ENCODE data around the gene TMEM250. TPM values are rescaled to one million over a fixed set of nuclear protein-coding genes. Genes with fewer than 3 reads are reported as not detected.
"Not testable (repeated sequence)": the region's sequence is repeated elsewhere in the genome, so short reads cannot be mapped to it uniquely, and the experiment has no call there.

Gene TMEM250
- total RNA-seq, 1 experiment from 2014 or later: 34.0 TPM

GRCh38 chr9:136103651-136104487 is 14.8 kb downstream of the TMEM250 start:
- no peaks in the 10 kb centered on the region for H3K27me3 ChIP-seq (ENCODE audit: control insufficient read depth, insufficient read depth, low read length)
- in situ Hi-C loops (cut with HindIII; ENCODE audit: low pct_unique_long_range_greater_than_20kb, low sequenced_read_pairs): no loop called here
- no peaks in the 10 kb centered on the region for H3K9me3 ChIP-seq (ENCODE audit: control insufficient read depth, insufficient read depth, low read depth, low read length)
- TF ChIP-seq SIN3A (IDR thresholded peaks at IDR 0.05; ENCODE audit: borderline replicate concordance, insufficient read depth, low read depth, low read length): no peak
- TF ChIP-seq, protein P1, sequence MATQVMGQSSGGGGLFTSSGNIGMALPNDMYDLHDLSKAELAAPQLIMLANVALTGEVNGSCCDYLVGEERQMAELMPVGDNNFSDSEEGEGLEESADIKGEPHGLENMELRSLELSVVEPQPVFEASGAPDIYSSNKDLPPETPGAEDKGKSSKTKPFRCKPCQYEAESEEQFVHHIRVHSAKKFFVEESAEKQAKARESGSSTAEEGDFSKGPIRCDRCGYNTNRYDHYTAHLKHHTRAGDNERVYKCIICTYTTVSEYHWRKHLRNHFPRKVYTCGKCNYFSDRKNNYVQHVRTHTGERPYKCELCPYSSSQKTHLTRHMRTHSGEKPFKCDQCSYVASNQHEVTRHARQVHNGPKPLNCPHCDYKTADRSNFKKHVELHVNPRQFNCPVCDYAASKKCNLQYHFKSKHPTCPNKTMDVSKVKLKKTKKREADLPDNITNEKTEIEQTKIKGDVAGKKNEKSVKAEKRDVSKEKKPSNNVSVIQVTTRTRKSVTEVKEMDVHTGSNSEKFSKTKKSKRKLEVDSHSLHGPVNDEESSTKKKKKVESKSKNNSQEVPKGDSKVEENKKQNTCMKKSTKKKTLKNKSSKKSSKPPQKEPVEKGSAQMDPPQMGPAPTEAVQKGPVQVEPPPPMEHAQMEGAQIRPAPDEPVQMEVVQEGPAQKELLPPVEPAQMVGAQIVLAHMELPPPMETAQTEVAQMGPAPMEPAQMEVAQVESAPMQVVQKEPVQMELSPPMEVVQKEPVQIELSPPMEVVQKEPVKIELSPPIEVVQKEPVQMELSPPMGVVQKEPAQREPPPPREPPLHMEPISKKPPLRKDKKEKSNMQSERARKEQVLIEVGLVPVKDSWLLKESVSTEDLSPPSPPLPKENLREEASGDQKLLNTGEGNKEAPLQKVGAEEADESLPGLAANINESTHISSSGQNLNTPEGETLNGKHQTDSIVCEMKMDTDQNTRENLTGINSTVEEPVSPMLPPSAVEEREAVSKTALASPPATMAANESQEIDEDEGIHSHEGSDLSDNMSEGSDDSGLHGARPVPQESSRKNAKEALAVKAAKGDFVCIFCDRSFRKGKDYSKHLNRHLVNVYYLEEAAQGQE (IDR thresholded peaks at IDR 0.05; ENCODE audit: insufficient read depth in 1 of 2, low read depth in 2 of 2, low read length in 1 of 2): no peak
- TF ChIP-seq POLR2AphosphoS5 (IDR thresholded peaks at IDR 0.05; ENCODE audit: low read depth, low read length): no peak
- no peak for TF ChIP-seq TCF7L2 (IDR thresholded peaks at IDR 0.05; ENCODE audit: low read depth, low read length)
- no peak for TF ChIP-seq CTCF (IDR thresholded peaks at IDR 0.05)
- ChIA-PET CTCF (interaction anchor here (0.5 kb wide), 1 partner anchor 159 kb away, joined by 3 read pairs; no protein-coding TSS in a partner anchor), POLR2A (no interaction called here)
- peaks cover 11% of the 10 kb centered on the region for H3K4me1 ChIP-seq (ENCODE audit: control insufficient read depth, insufficient read depth, low read length)
- H3K27ac ChIP-seq (ENCODE audit: low read length): no peak overlapping the region
- intact Hi-C loops (cut with micrococcal nuclease; ENCODE audit: unreplicated experiment): no loop called here
- no peaks in the 10 kb centered on the region for H3K36me3 ChIP-seq (ENCODE audit: control insufficient read depth, insufficient read depth, low read length)
- no peak for ATAC-seq
- DNase-seq (ENCODE audit: low read depth, low spot score): no peak
- no peak overlapping the region for H3K4me3 ChIP-seq (ENCODE audit: low read depth in 2 of 2, low read length in 2 of 2)
- no TSS peak for BruUV-seq (replicated peaks)

DNA sequence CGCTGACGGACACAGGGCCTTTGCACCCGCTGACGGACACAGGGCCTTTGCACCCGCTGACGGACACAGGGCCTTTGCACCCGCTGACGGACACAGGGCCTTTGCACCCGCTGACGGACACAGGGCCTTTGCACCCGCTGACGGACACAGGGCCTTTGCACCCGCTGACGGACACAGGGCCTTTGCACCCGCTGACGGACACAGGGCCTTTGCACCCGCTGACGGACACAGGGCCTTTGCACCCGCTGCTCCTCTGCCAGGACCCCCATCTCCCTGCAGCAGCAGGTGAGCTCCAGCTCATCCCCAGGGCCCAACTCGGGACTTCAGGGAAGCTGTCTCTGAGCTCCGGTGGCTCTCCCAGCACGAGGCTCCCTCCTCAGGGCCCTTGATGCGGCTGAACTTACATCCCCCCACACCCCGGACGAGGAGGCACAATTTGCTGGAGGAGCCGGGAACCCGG is 17.0 kb downstream of the TMEM250 start:
- H3K4me3 ChIP-seq (ENCODE audit: low read depth in 2 of 2, low read length in 2 of 2); H3K27me3 ChIP-seq (ENCODE audit: control insufficient read depth, insufficient read depth, low read length); intact Hi-C loops (cut with micrococcal nuclease; ENCODE audit: unreplicated experiment); H3K27ac ChIP-seq (ENCODE audit: low read length); H3K9me3 ChIP-seq (ENCODE audit: control insufficient read depth, insufficient read depth, low read depth, low read length); BruUV-seq (replicated peaks); DNase-seq (ENCODE audit: low read depth, low spot score); H3K36me3 ChIP-seq (ENCODE audit: control insufficient read depth, insufficient read depth, low read length); POLR2A ChIA-PET; ATAC-seq; CTCF ChIA-PET; in situ Hi-C loops (cut with HindIII; ENCODE audit: low pct_unique_long_range_greater_than_20kb, low sequenced_read_pairs): not testable (repeated sequence)
- H3K4me1 ChIP-seq (ENCODE audit: control insufficient read depth, insufficient read depth, low read length): peaks cover 11% of the 10 kb centered on the region

Data from Panc1 (cell line).